ENCODE results near the gene SPATA33. TPM values are rescaled to one million over a fixed set of nuclear protein-coding genes. Genes with fewer than 3 reads are reported as not detected.
A peak's percentile ranks its signal among the peaks of the same experiment; 100 is the strongest.
"Not testable (repeated sequence)": the region's sequence is repeated elsewhere in the genome, so short reads cannot be mapped to it uniquely, and the experiment has no call there.

SPATA33 gene
- total RNA-seq, 6 experiments from 2014 or later: 1.8 to 5.0 (median 3.3) TPM

GRCh38 chr16:89693289-89693731, 35.7 kb downstream of the SPATA33 start:
- WGBS (ENCODE audit: insufficient coverage, low coverage, low lambda C conversion rate, missing lambda C conversion rate): no CpG with 5 or more reads among the region's 11 CpGs
- Histone ChIP-seq H3K9me3 (no peaks in the 10 kb centered on the region), H3K36me3 (peaks cover 0 to 52% (median 13%) of the 10 kb centered on the region in 4 donors), H3K4me3 (no peak overlapping the region), H3K4me1 (peaks cover 0 to 3% (median 1%) of the 10 kb centered on the region in 4 donors), H3K27ac (no peak overlapping the region), H3K27me3 (no peaks in the 10 kb centered on the region)
- no peak for ATAC-seq
- peak in 1 of 3 donors; percentile 43 for DNase-seq
- TF ChIP-seq CTCF (IDR thresholded peaks at IDR 0.05) (no peak), POLR2A (IDR thresholded peaks at IDR 0.05) (no peak)
- intact Hi-C loops (cut with DNase I): no loop called here

DNA sequence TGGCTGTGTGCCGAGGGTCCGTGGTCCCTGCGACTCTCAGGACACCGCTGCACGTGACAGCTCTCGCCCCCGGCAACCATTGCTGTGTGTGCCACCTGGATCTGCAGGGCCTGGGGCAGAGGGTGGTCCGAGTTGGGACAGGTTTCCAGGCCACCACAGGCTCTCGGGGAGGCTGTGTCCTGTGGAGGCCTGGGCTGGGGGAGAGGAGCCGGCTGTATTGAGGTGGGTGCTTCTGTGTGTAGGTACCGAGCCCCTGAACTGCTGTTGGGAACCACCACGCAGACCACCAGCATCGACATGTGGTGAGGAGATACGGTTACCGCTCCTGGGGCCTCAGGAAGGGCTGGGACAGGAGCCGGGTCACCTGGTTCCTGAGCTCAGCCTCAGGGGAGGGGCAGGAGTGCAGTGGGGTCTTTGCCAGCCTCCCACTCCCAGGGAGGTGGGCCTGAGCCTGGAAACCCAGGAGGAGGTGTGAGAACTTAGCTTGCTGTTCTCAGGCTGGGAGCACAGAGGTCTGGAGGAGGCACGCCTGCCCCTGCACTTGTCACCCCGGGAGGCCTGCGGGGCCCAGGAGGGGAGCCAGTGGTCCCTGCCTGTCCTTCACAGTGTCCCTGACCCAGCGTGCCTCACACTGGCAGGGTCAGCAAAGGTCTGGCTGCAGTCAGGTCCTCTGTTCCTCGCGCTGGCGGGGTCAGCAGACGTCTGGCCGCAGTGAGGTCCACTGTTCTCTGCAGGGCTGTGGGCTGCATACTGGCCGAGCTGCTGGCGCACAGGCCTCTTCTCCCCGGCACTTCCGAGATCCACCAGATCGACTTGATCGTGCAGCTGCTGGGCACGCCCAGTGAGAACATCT, 36.5 kb downstream of the SPATA33 start:
- Histone ChIP-seq H3K27ac (no peak overlapping the region), H3K4me3 (no peak overlapping the region), H3K36me3 (peaks cover 0 to 50% (median 13%) of the 10 kb centered on the region in 4 donors), H3K4me1 (peaks cover 0 to 3% (median 1%) of the 10 kb centered on the region in 4 donors), H3K27me3 (no peaks in the 10 kb centered on the region), H3K9me3 (no peaks in the 10 kb centered on the region)
- TF ChIP-seq CTCF (IDR thresholded peaks at IDR 0.05) (no peak), POLR2A (IDR thresholded peaks at IDR 0.05) (no peak)
- intact Hi-C loops (cut with DNase I): no loop called here
- no CpG with 5 or more reads among the region's 32 CpGs for WGBS (ENCODE audit: insufficient coverage, low coverage, low lambda C conversion rate, missing lambda C conversion rate)
- no peak for ATAC-seq
- peak in 1 of 3 donors; percentile 51 for DNase-seq

- H3K4me1 ChIP-seq; H3K27ac ChIP-seq; ATAC-seq; intact Hi-C loops (cut with DNase I); H3K9me3 ChIP-seq; H3K27me3 ChIP-seq; H3K4me3 ChIP-seq: not testable (repeated sequence)
- no CpG with 5 or more reads among the region's 23 CpGs for WGBS (ENCODE audit: insufficient coverage, low coverage, low lambda C conversion rate, missing lambda C conversion rate)
- H3K36me3 ChIP-seq: peaks cover 0 to 46% (median 13%) of the 10 kb centered on the region in 4 donors
- DNase-seq: peak in 1 of 3 donors; percentile 48
Measured at GRCh38 chr16:89694784-89695085, 37.1 kb downstream of the SPATA33 start.

DNA sequence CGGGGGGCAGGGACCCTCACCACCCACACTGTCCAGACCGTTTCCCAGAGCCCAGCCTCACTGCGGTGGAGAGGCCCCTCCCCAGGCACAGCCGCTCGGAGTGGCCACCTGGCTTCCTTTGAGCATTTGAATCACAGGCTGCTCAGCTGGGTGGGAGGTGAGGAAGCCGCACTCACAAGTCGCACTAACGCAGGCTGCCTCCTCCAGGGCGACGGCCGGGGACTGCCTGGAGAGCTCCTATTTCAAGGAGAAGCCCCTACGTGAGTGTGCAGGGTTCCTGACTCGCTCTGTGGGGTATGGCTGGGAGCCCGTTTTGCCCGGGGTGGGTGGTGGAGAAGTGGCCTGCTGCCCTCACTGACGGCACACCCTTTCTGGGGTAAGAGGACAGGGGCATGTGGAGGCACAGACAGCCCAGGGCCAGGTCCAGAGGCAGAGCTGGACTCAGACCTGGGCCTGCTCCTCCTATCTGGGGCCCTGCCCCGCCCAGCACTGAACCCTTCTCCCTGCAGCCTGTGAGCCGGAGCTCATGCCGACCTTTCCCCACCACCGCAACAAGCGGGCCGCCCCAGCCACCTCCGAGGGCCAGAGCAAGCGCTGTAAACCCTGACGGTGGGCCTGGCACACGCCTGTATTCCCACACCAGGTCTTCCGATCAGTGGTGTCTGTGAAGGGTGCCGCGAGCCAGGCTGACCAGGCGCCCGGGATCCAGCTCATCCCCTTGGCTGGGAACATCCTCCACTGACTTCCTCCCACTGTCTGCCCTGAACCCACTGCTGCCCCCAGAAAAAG, 37.6 kb downstream of the SPATA33 start:
- Histone ChIP-seq H3K9me3 (no peaks in the 10 kb centered on the region), H3K36me3 (peaks cover 0 to 45% (median 13%) of the 10 kb centered on the region in 4 donors), H3K27me3 (no peaks in the 10 kb centered on the region), H3K4me3 (no peak overlapping the region), H3K4me1 (peaks cover 0 to 11% (median 5%) of the 10 kb centered on the region in 4 donors), H3K27ac (no peak overlapping the region)
- intact Hi-C loops (cut with DNase I): no loop called here
- TF ChIP-seq POLR2A (IDR thresholded peaks at IDR 0.05) (no peak), CTCF (IDR thresholded peaks at IDR 0.05) (no peak)
- no peak for ATAC-seq
- no CpG with 5 or more reads among the region's 31 CpGs for WGBS (ENCODE audit: insufficient coverage, low coverage, low lambda C conversion rate, missing lambda C conversion rate)
- DNase-seq: peak in 1 of 3 donors; percentile 52

Data from right lobe of liver (tissue), 6 donors.